H9 (cell line): Measurements from ENCODE around the gene C3orf62. TPM values are rescaled to one million over a fixed set of nuclear protein-coding genes. Genes with fewer than 3 reads are reported as not detected.
"Not testable (repeated sequence)": the region's sequence is repeated elsewhere in the genome, so short reads cannot be mapped to it uniquely, and the experiment has no call there.

Experiments
- DNase-seq: peaks from one replicate; pipeline ENCODE4 v3.0.0-alpha.2; 2017
- H2AFZ ChIP-seq: one replicate; pipeline ENCODE4 v1.6.1; 2013; ENCODE audit warnings: mild to moderate bottlenecking, low read length, control low read depth, moderate library complexity
- H2AK5ac ChIP-seq: 2 replicates; pipeline ENCODE4 v1.6.1; 2013; ENCODE audit warnings: low read length, control low read depth, mixed read lengths; ENCODE audit not compliant: insufficient read length
- H2BK120ac ChIP-seq: one replicate; pipeline ENCODE4 v1.6.1; 2013; ENCODE audit warnings: low read depth, mild to moderate bottlenecking, low read length, control low read depth, inconsistent platforms; ENCODE audit not compliant: poor library complexity, severe bottlenecking
- H2BK12ac ChIP-seq: 2 replicates; pipeline ENCODE4 v1.6.1; 2013; ENCODE audit warnings: low read length, control low read depth, mixed read lengths, low read depth; ENCODE audit not compliant: insufficient read length
- H2BK15ac ChIP-seq: 2 replicates; pipeline ENCODE4 v1.6.1; 2013; ENCODE audit warnings: low read depth, low read length, control low read depth
- H2BK20ac ChIP-seq: one replicate; pipeline ENCODE4 v1.6.1; 2013; ENCODE audit warnings: low read depth, mild to moderate bottlenecking, low read length, control low read depth, inconsistent platforms; ENCODE audit not compliant: poor library complexity, severe bottlenecking
- H2BK5ac ChIP-seq: 2 replicates; pipeline ENCODE4 v1.6.1; 2013; ENCODE audit warnings: low read length, control low read depth, mixed read lengths; ENCODE audit not compliant: insufficient read length
- H3K14ac ChIP-seq: 2 replicates; pipeline ENCODE4 v1.6.1; 2013; ENCODE audit warnings: low read length, control low read depth; ENCODE audit not compliant: insufficient read depth
- H3K18ac ChIP-seq: 2 replicates; pipeline ENCODE4 v1.6.1; 2013; ENCODE audit warnings: low read depth, mild to moderate bottlenecking, mixed read lengths, low read length, control low read depth; ENCODE audit not compliant: insufficient read length
- H3K23ac ChIP-seq: 2 replicates; pipeline ENCODE4 v1.6.1; 2013; ENCODE audit warnings: low read length, control low read depth, mixed read lengths, low read depth; ENCODE audit not compliant: insufficient read length
- H3K23me2 ChIP-seq: 2 replicates; pipeline ENCODE4 v1.6.1; 2013; ENCODE audit warnings: low read depth, mild to moderate bottlenecking, mixed read lengths, low read length, control low read depth; ENCODE audit not compliant: insufficient read length, poor library complexity, severe bottlenecking
- H3K27ac ChIP-seq: 2 replicates; pipeline ENCODE4 v1.5.1; 2013; ENCODE audit warnings: low read length, control low read depth, mixed read lengths, low read depth; ENCODE audit not compliant: insufficient read length
- H3K27me3 ChIP-seq: 2 replicates; pipeline ENCODE4 v1.6.1; 2013; ENCODE audit warnings: low read length, control low read depth, inconsistent platforms; ENCODE audit not compliant: insufficient read depth
- H3K4ac ChIP-seq: 2 replicates; pipeline ENCODE4 v1.6.1; 2013; ENCODE audit warnings: low read depth, mild to moderate bottlenecking, control low read depth, inconsistent platforms, low read length, moderate library complexity
- H3K4me1 ChIP-seq: 2 replicates; pipeline ENCODE4 v1.6.1; 2013; ENCODE audit warnings: low read length, control low read depth, inconsistent platforms; ENCODE audit not compliant: insufficient read depth
- H3K4me2 ChIP-seq: 2 replicates; pipeline ENCODE4 v1.6.1; 2013; ENCODE audit warnings: low read length, control low read depth, mixed read lengths; ENCODE audit not compliant: insufficient read length, insufficient read depth
- H3K56ac ChIP-seq: 2 replicates; pipeline ENCODE4 v1.6.1; 2013; ENCODE audit warnings: low read depth, mild to moderate bottlenecking, mixed read lengths, low read length, control low read depth; ENCODE audit not compliant: insufficient read length
- H3K79me1 ChIP-seq: 2 replicates; pipeline ENCODE4 v1.6.1; 2013; ENCODE audit warnings: low read depth, mild to moderate bottlenecking, moderate library complexity, low read length, control low read depth, inconsistent platforms; ENCODE audit not compliant: insufficient read depth, poor library complexity, severe bottlenecking
- H3K79me2 ChIP-seq: 2 replicates; pipeline ENCODE4 v1.6.1; 2013; ENCODE audit warnings: low read length, control low read depth, inconsistent platforms; ENCODE audit not compliant: insufficient read depth
- H3K9ac ChIP-seq: 2 replicates; pipeline ENCODE4 v1.6.1; 2013; ENCODE audit warnings: low read length, control low read depth, mixed read lengths; ENCODE audit not compliant: insufficient read length; ENCODE audit errors: extremely low read depth
- H3K9me3 ChIP-seq: one replicate; pipeline ENCODE4 v1.6.1; 2013; ENCODE audit warnings: low read depth, low read length, inconsistent platforms; ENCODE audit not compliant: control insufficient read depth
- H3T11ph ChIP-seq: one replicate; pipeline ENCODE4 v1.6.1; 2013; ENCODE audit warnings: mild to moderate bottlenecking, low read length, control low read depth, inconsistent platforms
- H4K20me1 ChIP-seq: one replicate; pipeline ENCODE4 v1.6.1; 2013; ENCODE audit not compliant: control insufficient read depth, insufficient read length, insufficient read depth
- H4K5ac ChIP-seq: 2 replicates; pipeline ENCODE4 v1.6.1; 2013; ENCODE audit warnings: low read depth, mild to moderate bottlenecking, mixed read lengths, low read length, control low read depth; ENCODE audit not compliant: insufficient read length
- H4K8ac ChIP-seq: replicated peaks from 2 replicates; pipeline ENCODE4 v1.6.1; 2013; ENCODE audit warnings: low read length, control low read depth, mixed read lengths, low read depth; ENCODE audit not compliant: insufficient read length
- H4K91ac ChIP-seq: 2 replicates; pipeline ENCODE4 v1.6.1; 2013; ENCODE audit warnings: low read depth, mild to moderate bottlenecking, moderate library complexity, mixed read lengths, low read length, control low read depth; ENCODE audit not compliant: insufficient read length
- H3K27ac Mint-ChIP-seq, 3 experiments: 2 replicates in 2 of 3; 3 replicates in 1 of 3; pipeline ENCODE4 v1.8.0; 2020 to 2021; ENCODE audit warnings: mixed read lengths in 3 of 3, mild to moderate bottlenecking in 1 of 3, moderate library complexity in 1 of 3
- H3K27me3 Mint-ChIP-seq: 2 replicates; pipeline ENCODE4 v1.8.0; 2021; ENCODE audit warnings: low read depth, mild to moderate bottlenecking, moderate library complexity, mixed read lengths
- H3K36me3 Mint-ChIP-seq, 3 experiments: 2 replicates in 2 of 3; 3 replicates in 1 of 3; pipeline ENCODE4 v1.8.0; 2020 to 2021; ENCODE audit warnings: low read depth in 3 of 3, mixed read lengths in 3 of 3; ENCODE audit not compliant: insufficient read depth in 1 of 3
- H3K4me1 Mint-ChIP-seq, 2 experiments: 2 replicates each; pipeline ENCODE4 v1.8.0; 2020; ENCODE audit warnings: mixed read lengths in 2 of 2
- H3K4me3 Mint-ChIP-seq, 2 experiments: 2 replicates in 1 of 2; 3 replicates in 1 of 2; pipeline ENCODE4 v1.8.0; 2020 to 2021; ENCODE audit warnings: mild to moderate bottlenecking in 2 of 2, mixed read lengths in 2 of 2, moderate library complexity in 1 of 2
- H3K9me3 Mint-ChIP-seq, 2 experiments: 2 replicates in 1 of 2; 3 replicates in 1 of 2; pipeline ENCODE4 v1.8.0; 2020; ENCODE audit warnings: mild to moderate bottlenecking in 2 of 2, mixed read lengths in 2 of 2, moderate library complexity in 1 of 2
- WGBS: extraction: QIAGEN DNeasy Blood & Tissue Kit; methylation state at CpG from one replicate; pipeline ENCODE4 v1.1.7; 2013; ENCODE audit warnings: missing lambda C conversion rate, low lambda C conversion rate, mixed read lengths; ENCODE audit not compliant: insufficient read length; ENCODE audit errors: extremely low coverage; 5-methylcytosine and 5-hydroxymethylcytosine counted together
- total RNA-seq: library from RNA; stranded (reverse); gene quantifications from 2 replicates; pipeline ENCODE4 v1.2.1, GENCODE V29; 2021
- TF ChIP-seq, protein P1 (sequence below): fragments of 200-600 bp; sonication (generic); conservative IDR thresholded peaks from 3 replicates; pipeline ENCODE4 v1.8.0; 2021; ENCODE audit warnings: antibody characterized with exemption, mild to moderate bottlenecking

Gene C3orf62
- total RNA-seq, 1 experiment from 2014 or later: 4.5 TPM

DNA sequence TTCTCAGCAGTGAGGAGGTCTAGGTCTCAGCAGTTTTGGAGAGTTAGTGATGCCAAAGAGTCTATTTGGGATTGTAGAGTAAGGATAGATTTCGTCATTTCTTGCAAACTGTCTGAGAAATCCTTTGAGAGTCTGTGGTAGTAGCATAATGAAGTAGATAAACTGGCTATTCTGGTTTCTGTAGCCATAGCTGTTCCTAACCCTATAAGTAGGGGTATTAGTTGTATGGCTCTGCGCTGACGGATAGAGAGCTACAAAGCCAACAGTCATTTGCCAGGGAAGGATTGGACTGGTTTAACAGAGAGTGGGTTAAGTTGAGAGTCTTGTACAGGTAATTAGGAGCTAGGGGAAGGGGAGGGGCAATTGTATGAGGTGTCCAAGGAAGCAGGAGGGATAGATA, 55.0 kb downstream of the C3orf62 start:
- H3K4ac ChIP-seq: no peak overlapping the region
- no peak overlapping the region for H3K14ac ChIP-seq
- no peak overlapping the region for H3T11ph ChIP-seq
- H4K91ac ChIP-seq: no peak overlapping the region
- H4K5ac ChIP-seq: no peak overlapping the region
- TF ChIP-seq, protein P1, sequence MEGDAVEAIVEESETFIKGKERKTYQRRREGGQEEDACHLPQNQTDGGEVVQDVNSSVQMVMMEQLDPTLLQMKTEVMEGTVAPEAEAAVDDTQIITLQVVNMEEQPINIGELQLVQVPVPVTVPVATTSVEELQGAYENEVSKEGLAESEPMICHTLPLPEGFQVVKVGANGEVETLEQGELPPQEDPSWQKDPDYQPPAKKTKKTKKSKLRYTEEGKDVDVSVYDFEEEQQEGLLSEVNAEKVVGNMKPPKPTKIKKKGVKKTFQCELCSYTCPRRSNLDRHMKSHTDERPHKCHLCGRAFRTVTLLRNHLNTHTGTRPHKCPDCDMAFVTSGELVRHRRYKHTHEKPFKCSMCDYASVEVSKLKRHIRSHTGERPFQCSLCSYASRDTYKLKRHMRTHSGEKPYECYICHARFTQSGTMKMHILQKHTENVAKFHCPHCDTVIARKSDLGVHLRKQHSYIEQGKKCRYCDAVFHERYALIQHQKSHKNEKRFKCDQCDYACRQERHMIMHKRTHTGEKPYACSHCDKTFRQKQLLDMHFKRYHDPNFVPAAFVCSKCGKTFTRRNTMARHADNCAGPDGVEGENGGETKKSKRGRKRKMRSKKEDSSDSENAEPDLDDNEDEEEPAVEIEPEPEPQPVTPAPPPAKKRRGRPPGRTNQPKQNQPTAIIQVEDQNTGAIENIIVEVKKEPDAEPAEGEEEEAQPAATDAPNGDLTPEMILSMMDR: no peak
- H3K27me3 ChIP-seq: no peaks in the 10 kb centered on the region
- H3K79me1 ChIP-seq: no peaks in the 10 kb centered on the region
- no peak overlapping the region for H3K27ac ChIP-seq
- H2BK12ac ChIP-seq: no peak overlapping the region
- DNase-seq: no peak
- H2BK5ac ChIP-seq: no peak overlapping the region
- H3K4me3 Mint-ChIP-seq: no peak overlapping the region
- no peak overlapping the region for H3K4me2 ChIP-seq
- H2BK15ac ChIP-seq: no peak overlapping the region
- no peak overlapping the region; a peak in 1 of 7 replicates for H3K27ac Mint-ChIP-seq
- no CpG with 5 or more reads among the region's 3 CpGs for WGBS
- H3K18ac ChIP-seq: no peak overlapping the region
- H3K79me2 ChIP-seq: no peaks in the 10 kb centered on the region
- no peaks in the 10 kb centered on the region for H3K9me3 ChIP-seq
- H3K23ac ChIP-seq: no peak overlapping the region
- no peaks in the 10 kb centered on the region for H4K20me1 ChIP-seq
- H2BK120ac ChIP-seq: no peak overlapping the region
- H4K8ac ChIP-seq: no peak overlapping the region
- H3K4me1 Mint-ChIP-seq: peaks cover 2 to 3% of the 10 kb centered on the region in 2 experiments; a peak in 1 of 4 replicates
- peaks cover 18% of the 10 kb centered on the region in 2 experiments for H3K9me3 Mint-ChIP-seq
- no peak overlapping the region for H2BK20ac ChIP-seq
- no peaks in the 10 kb centered on the region for H3K4me1 ChIP-seq
- H2AK5ac ChIP-seq: no peak overlapping the region
- no peak overlapping the region for H3K9ac ChIP-seq
- no peaks in the 10 kb centered on the region for H3K23me2 ChIP-seq
- H3K36me3 Mint-ChIP-seq: peaks cover 0 to 9% (median 0%) of the 10 kb centered on the region in 3 experiments; a peak in 2 of 7 replicates
- H2AFZ ChIP-seq: no peak overlapping the region
- H3K56ac ChIP-seq: no peak overlapping the region
- H3K27me3 Mint-ChIP-seq: peaks cover 26% of the 10 kb centered on the region

DNA sequence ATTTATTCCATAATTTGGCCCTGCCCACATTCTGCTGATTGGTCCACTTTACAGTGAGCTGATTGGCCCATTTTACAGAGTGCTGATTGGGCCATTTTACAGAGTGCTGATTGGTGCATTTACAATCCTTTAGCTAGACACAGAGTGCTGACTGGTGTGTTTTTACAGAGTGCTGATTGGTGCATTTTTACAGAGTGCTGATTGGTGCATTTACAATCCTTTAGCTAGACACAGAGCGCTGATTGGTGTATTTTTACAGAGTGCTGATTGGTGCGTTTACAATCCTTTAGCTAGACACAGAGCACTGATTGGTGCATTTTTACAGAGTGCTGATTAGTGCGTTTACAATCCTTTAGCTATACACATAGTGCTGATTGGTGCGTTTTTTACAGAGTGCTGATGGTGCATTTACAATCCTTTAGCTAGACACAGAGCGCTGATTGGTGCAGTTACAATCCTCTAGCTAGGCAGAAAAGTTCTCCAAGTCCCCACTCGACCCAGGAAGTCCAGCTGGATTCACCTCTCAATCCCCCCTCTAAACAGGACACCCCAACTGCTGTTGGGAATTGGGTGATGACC, 56.0 kb downstream of the C3orf62 start:
- not testable (repeated sequence) for H2AFZ ChIP-seq, H2BK15ac ChIP-seq, H3K18ac ChIP-seq, H4K20me1 ChIP-seq, H3K27me3 ChIP-seq, H2BK120ac ChIP-seq, DNase-seq, H3K27ac ChIP-seq, H3K4me1 Mint-ChIP-seq, H2BK20ac ChIP-seq, H2BK12ac ChIP-seq, H3K4ac ChIP-seq, H3K56ac ChIP-seq, H3K36me3 Mint-ChIP-seq, H3K4me1 ChIP-seq, H2AK5ac ChIP-seq, H3K9ac ChIP-seq, H4K91ac ChIP-seq, H4K5ac ChIP-seq, H3T11ph ChIP-seq, H3K79me2 ChIP-seq, H2BK5ac ChIP-seq, H3K27ac Mint-ChIP-seq, H3K9me3 ChIP-seq, H3K4me2 ChIP-seq, H3K14ac ChIP-seq, H3K23ac ChIP-seq, H3K23me2 ChIP-seq, H3K79me1 ChIP-seq, H3K4me3 Mint-ChIP-seq, H4K8ac ChIP-seq
- no CpG with 5 or more reads among the region's 6 CpGs for WGBS
- Mint-ChIP-seq H3K27me3 (peaks cover 22% of the 10 kb centered on the region), H3K9me3 (peaks cover 11 to 18% of the 10 kb centered on the region in 2 experiments)
